Tibial nerve (tissue), 4 donors: ENCODE measurements around the gene TSSC4. TPM values are rescaled to one million over a fixed set of nuclear protein-coding genes. Genes with fewer than 3 reads are reported as not detected.
"Not testable (repeated sequence)": the region's sequence is repeated elsewhere in the genome, so short reads cannot be mapped to it uniquely, and the experiment has no call there.

Source experiments
- DNase-seq, 2 donors: peaks; one replicate each; pipeline ENCODE4 v3.0.0-alpha.2; 2019; ENCODE audit warnings: low spot score in 2 of 2
- H3K27ac ChIP-seq, 4 donors: fragments of 200-600 bp; sonication (generic) in 3 of 4; one replicate each; pipeline ENCODE4 v1.5.1; 2017 to 2019; ENCODE audit warnings: mild to moderate bottlenecking in 1 of 4
- H3K27me3 ChIP-seq, 2 donors: fragments of 200-600 bp; sonication (generic) in 1 of 2; one replicate each; pipeline versions ENCODE4 v1.5.1 to v1.6.0; 2017 to 2019
- H3K36me3 ChIP-seq, 3 donors: fragments of 200-600 bp; sonication (generic); one replicate each; pipeline ENCODE4 v1.5.1; 2018 to 2019
- H3K4me1 ChIP-seq, 4 donors: fragments of 200-600 bp; sonication (generic) in 3 of 4; one replicate each; pipeline ENCODE4 v1.5.1; 2017 to 2019
- H3K4me3 ChIP-seq, 4 donors: fragments of 200-600 bp; sonication (generic) in 3 of 4; one replicate each; pipeline ENCODE4 v1.5.1; 2017 to 2019; ENCODE audit warnings: mild to moderate bottlenecking in 1 of 4, moderate library complexity in 1 of 4
- H3K9me3 ChIP-seq, 4 donors: fragments of 200-600 bp; sonication (generic) in 3 of 4; one replicate each; pipeline ENCODE4 v1.5.1; 2017 to 2019
- CTCF ChIP-seq, 5 experiments: fragments of 200-600 bp in 3 of 5; fragments of 450-650 bp in 2 of 5; sonication (generic) in 3 of 5; IDR thresholded peaks; one replicate each; pipeline ENCODE4 v1.5.1; 2016 to 2019; ENCODE audit warnings: antibody characterized with exemption in 5 of 5, mild to moderate bottlenecking in 3 of 5, moderate library complexity in 2 of 5
- EP300 ChIP-seq, 2 donors: sonication (generic); formaldehyde crosslinking; IDR thresholded peaks; one replicate each; pipeline ENCODE4 v1.6.1; 2017; ENCODE audit warnings: antibody characterized with exemption in 2 of 2, mild to moderate bottlenecking in 1 of 2
- POLR2A ChIP-seq, 2 donors: fragments of 450-650 bp; IDR thresholded peaks; one replicate each; pipeline ENCODE4 v1.6.1; 2017; ENCODE audit warnings: antibody characterized with exemption in 2 of 2, mild to moderate bottlenecking in 2 of 2, moderate library complexity in 2 of 2
- WGBS, 2 donors: methylation state at CpG; one replicate each; pipeline ENCODE4 v1.1.5; 2018; 5-methylcytosine and 5-hydroxymethylcytosine counted together
- total RNA-seq, 4 donors: library from RNA; depleted of rRNA; stranded (reverse); fragments of >200 nt; gene quantifications; one replicate each; pipeline ENCODE4 v1.1.0, GENCODE V29; 2016

TSSC4 gene
- total RNA-seq: 10 to 100 TPM; 44.8 to 54.3 (median 49.1) TPM

GRCh38 chr11:2400069-2400761 lies at the start of gene TSSC4:
TSS of gene TSSC4 (plus strand) at chr11:2400750. CDS start at chr11:2402634, 1,884 bp downstream.
- WGBS, 2 donors: 0 to 1% methylated on average over 26 to 57 of the region's 66 CpGs
- peak within 1 kb of the TSS; percentile 95 to 100 (median 97) for H3K27ac ChIP-seq
- H3K9me3 ChIP-seq: no peaks in the 10 kb centered on the region
- TF ChIP-seq POLR2A (IDR thresholded peaks at IDR 0.05) (peak; percentile 46 to 85), EP300 (IDR thresholded peaks at IDR 0.05) (peak; percentile 97 to 99), CTCF (IDR thresholded peaks at IDR 0.05) (peak; percentile 93 to 100 (median 99))
- DNase-seq: peak; percentile 99
- no peaks in the 10 kb centered on the region for H3K27me3 ChIP-seq
- H3K4me1 ChIP-seq: peaks cover 0 to 36% (median 24%) of the 10 kb centered on the region in 4 donors
- H3K4me3 ChIP-seq: peak within 1 kb of the TSS; percentile 64 to 100 (median 72)
- H3K36me3 ChIP-seq: peaks cover 0 to 74% (median 19%) of the 10 kb centered on the region in 3 donors

- no peaks in the 10 kb centered on the region for H3K27me3 ChIP-seq
- 67 to 90% methylated on average over 2 to 3 of the region's 3 CpGs for WGBS, 2 donors
- no peaks in the 10 kb centered on the region for H3K4me1 ChIP-seq
- no peak overlapping the region for H3K4me3 ChIP-seq
- DNase-seq: no peak
- H3K9me3 ChIP-seq: peaks cover 0 to 18% (median 0%) of the 10 kb centered on the region in 4 donors
- no peak for TF ChIP-seq EP300 (IDR thresholded peaks at IDR 0.05)
- no peak for TF ChIP-seq CTCF (IDR thresholded peaks at IDR 0.05)
- TF ChIP-seq POLR2A (IDR thresholded peaks at IDR 0.05): no peak
- no peak overlapping the region for H3K27ac ChIP-seq
- H3K36me3 ChIP-seq: no peaks in the 10 kb centered on the region
Observed at GRCh38 chr11:2351701-2352100, 48.8 kb upstream of the TSSC4 start.

- no peak for DNase-seq
- 73 to 79% methylated on average over 4 of the region's 4 CpGs for WGBS, 2 donors
- peaks cover 0 to 18% (median 0%) of the 10 kb centered on the region in 4 donors for H3K9me3 ChIP-seq
Observed at GRCh38 chr11:2352420-2352819, 48.1 kb upstream of the TSSC4 start.

GRCh38 chr11:2355000-2355644 lies 45.4 kb upstream of the TSSC4 start:
- no peak overlapping the region for H3K27ac ChIP-seq
- no peaks in the 10 kb centered on the region for H3K36me3 ChIP-seq
- no peaks in the 10 kb centered on the region for H3K27me3 ChIP-seq
- WGBS, 2 donors: 67 to 77% methylated on average over 7 of the region's 7 CpGs
- no peak overlapping the region for H3K4me3 ChIP-seq
- H3K4me1 ChIP-seq: no peaks in the 10 kb centered on the region
- TF ChIP-seq CTCF (IDR thresholded peaks at IDR 0.05) (no peak), POLR2A (IDR thresholded peaks at IDR 0.05) (no peak), EP300 (IDR thresholded peaks at IDR 0.05) (no peak)
- H3K9me3 ChIP-seq: peaks cover 0 to 4% (median 0%) of the 10 kb centered on the region in 4 donors
- DNase-seq: no peak

More at GRCh38 chr11:2352420-2352819, 48.1 kb upstream of the TSSC4 start:
- no peaks in the 10 kb centered on the region for H3K4me1 ChIP-seq
- no peaks in the 10 kb centered on the region for H3K36me3 ChIP-seq
- TF ChIP-seq EP300 (IDR thresholded peaks at IDR 0.05) (no peak), POLR2A (IDR thresholded peaks at IDR 0.05) (no peak), CTCF (IDR thresholded peaks at IDR 0.05) (no peak)
- no peaks in the 10 kb centered on the region for H3K27me3 ChIP-seq
- no peak overlapping the region for H3K4me3 ChIP-seq
- no peak overlapping the region for H3K27ac ChIP-seq

GRCh38 chr11:2357246-2357645 lies 43.3 kb upstream of the TSSC4 start:
- Histone ChIP-seq H3K9me3 (no peaks in the 10 kb centered on the region), H3K4me3 (no peak overlapping the region), H3K36me3 (no peaks in the 10 kb centered on the region), H3K27ac (no peak overlapping the region), H3K27me3 (no peaks in the 10 kb centered on the region), H3K4me1 (no peaks in the 10 kb centered on the region)
- 49 to 68% methylated on average over 6 to 8 of the region's 8 CpGs for WGBS, 2 donors
- TF ChIP-seq EP300 (IDR thresholded peaks at IDR 0.05) (no peak), POLR2A (IDR thresholded peaks at IDR 0.05) (no peak), CTCF (IDR thresholded peaks at IDR 0.05) (no peak)
- DNase-seq: no peak

GRCh38 chr11:2357651-2358050 lies 42.9 kb upstream of the TSSC4 start:
- DNase-seq, H3K27me3 ChIP-seq, H3K4me1 ChIP-seq, H3K27ac ChIP-seq, H3K4me3 ChIP-seq, H3K36me3 ChIP-seq, H3K9me3 ChIP-seq: not testable (repeated sequence)
- WGBS, 2 donors: 91 to 95% methylated on average over 13 of the region's 13 CpGs
